Epidermal melanocyte (primary cell): Measurements from ENCODE around the gene DRD2.

Experiments used
- DNase-seq: peaks from one replicate; pipeline ENCODE4 v3.0.0; 2011; ENCODE audit warnings: low spot score; ENCODE audit not compliant: insufficient read length

Gene DRD2

GRCh38 chr11:113400631-113401230 lies 74.5 kb downstream of the DRD2 start:
- DNase-seq: no peak

GRCh38 chr11:113398669-113399430 lies 76.3 kb downstream of the DRD2 start:
- DNase-seq: no peak

- DNase-seq: no peak
These were observed 77.4 kb downstream of the DRD2 start for GRCh38 chr11:113397821-113398220.

- DNase-seq: no peak
These were observed 78.0 kb downstream of the DRD2 start for GRCh38 chr11:113397212-113397611.

GRCh38 chr11:113396690-113397089 lies 78.5 kb downstream of the DRD2 start:
- DNase-seq: no peak

GRCh38 chr11:113395782-113396336 lies 79.3 kb downstream of the DRD2 start:
- no peak for DNase-seq

GRCh38 chr11:113394919-113395318 lies 80.3 kb downstream of the DRD2 start:
- DNase-seq: no peak

- no peak for DNase-seq
These were observed 81.7 kb downstream of the DRD2 start for GRCh38 chr11:113393501-113393985.

GRCh38 chr11:113392236-113392921 lies 82.8 kb downstream of the DRD2 start:
- DNase-seq: no peak

- DNase-seq: no peak
These were observed 85.9 kb downstream of the DRD2 start for GRCh38 chr11:113389272-113389671.

GRCh38 chr11:113387605-113388211 lies 87.5 kb downstream of the DRD2 start, which contains the start of gene ANKK1:
Gene ANKK1 (plus strand): TSS chr11:113387779. CDS start chr11:113387885, 106 bp downstream.
- DNase-seq: no peak

GRCh38 chr11:113386866-113387265 lies 88.3 kb downstream of the DRD2 start:
- no peak for DNase-seq

- DNase-seq: no peak
These were observed 89.4 kb downstream of the DRD2 start for GRCh38 chr11:113385749-113386148.

GRCh38 chr11:113384551-113384950 lies 90.6 kb downstream of the DRD2 start:
- peak; percentile 79 for DNase-seq

GRCh38 chr11:113382121-113382520 lies 93.1 kb downstream of the DRD2 start:
- DNase-seq: no peak

- DNase-seq: no peak
These were observed 96.5 kb downstream of the DRD2 start for GRCh38 chr11:113378692-113379091.

- DNase-seq: no peak
These were observed 97.4 kb downstream of the DRD2 start for GRCh38 chr11:113377681-113378412.

GRCh38 chr11:113376156-113376555 lies 99.0 kb downstream of the DRD2 start:
- DNase-seq: no peak

GRCh38 chr11:113375402-113375801 lies 99.8 kb downstream of the DRD2 start:
- no peak for DNase-seq

GRCh38 chr11:113373981-113374560 lies 101.1 kb downstream of the DRD2 start:
- DNase-seq: no peak
